G401 (cell line): ENCODE data around the gene LRRC10B. TPM values are rescaled to one million over a fixed set of nuclear protein-coding genes. Genes with fewer than 3 reads are reported as not detected.

Experiments used
- DNase-seq: peaks from one replicate; pipeline ENCODE4 v3.0.0-alpha.2; 2015; ENCODE audit warnings: low spot score
- in situ Hi-C: cut with HindIII; loops from 2 replicates; pipeline ENCODE4 v1.10.0; 2016; ENCODE audit warnings: low sequenced_read_pairs, mixed read lengths
- total RNA-seq: library from RNA; depleted of rRNA; stranded (reverse); fragments of >200 nt; shearing (Covaris generic); gene quantifications from 2 replicates; pipeline ENCODE4 v1.2.3, GENCODE V29; 2014

Gene LRRC10B
- total RNA-seq, 1 experiment from 2014 or later, result 2.5 TPM

DNA sequence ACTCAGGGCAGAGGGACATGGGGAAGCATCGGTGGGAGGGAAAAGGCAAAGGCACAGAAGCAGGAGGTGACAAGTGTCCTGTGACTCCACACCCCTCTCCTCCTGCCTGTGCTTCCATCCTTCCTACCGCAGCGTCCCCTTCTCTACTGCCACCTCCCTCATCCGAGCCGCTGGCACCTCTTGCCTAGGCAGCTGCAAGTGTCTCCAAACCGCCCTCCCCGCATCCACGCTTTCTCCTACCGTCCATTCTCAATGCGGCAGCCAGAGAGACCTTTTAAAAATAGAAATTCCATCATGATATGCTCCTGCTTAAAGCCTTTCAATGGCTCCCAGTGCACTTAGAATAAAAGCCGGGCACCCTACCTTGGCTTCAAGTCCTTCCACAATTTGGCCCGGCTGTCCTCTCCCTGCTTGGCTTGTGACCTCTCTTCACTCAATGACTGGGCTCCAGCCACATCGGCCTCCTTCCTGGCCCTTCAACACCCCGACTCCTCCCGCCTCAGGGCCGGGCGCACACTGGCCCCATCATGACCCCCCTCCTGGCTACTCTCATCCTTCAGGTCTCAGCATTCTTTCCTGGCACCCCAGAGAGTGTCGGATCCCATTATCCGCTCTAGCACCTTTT lies 16.5 kb downstream of the LRRC10B start:
- DNase-seq, result no peak

DNA sequence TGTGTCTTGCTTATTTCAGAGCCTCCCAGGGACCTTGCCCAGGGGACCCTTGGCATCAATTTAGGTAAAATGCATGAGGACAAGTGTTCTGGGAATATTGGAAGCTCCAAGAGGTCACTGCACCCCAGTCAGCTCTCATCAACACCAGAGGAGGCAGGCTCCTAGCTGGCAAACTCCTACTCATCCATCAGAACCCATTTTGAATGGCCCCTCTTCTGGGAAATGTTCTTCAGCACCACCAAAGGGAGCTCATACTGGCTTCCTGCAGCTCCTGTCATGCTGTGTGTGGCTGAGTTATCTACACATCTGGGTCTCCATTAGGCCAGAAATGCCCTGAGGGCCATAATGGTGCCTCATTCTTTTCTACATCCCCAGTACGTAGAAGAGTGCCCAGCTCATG lies 17.7 kb downstream of the LRRC10B start:
- in situ Hi-C loops, result no loop called here
- no peak for DNase-seq

More for the DNA sequence above, 16.5 kb downstream of the LRRC10B start:
- in situ Hi-C loops, result no loop called here

DNA sequence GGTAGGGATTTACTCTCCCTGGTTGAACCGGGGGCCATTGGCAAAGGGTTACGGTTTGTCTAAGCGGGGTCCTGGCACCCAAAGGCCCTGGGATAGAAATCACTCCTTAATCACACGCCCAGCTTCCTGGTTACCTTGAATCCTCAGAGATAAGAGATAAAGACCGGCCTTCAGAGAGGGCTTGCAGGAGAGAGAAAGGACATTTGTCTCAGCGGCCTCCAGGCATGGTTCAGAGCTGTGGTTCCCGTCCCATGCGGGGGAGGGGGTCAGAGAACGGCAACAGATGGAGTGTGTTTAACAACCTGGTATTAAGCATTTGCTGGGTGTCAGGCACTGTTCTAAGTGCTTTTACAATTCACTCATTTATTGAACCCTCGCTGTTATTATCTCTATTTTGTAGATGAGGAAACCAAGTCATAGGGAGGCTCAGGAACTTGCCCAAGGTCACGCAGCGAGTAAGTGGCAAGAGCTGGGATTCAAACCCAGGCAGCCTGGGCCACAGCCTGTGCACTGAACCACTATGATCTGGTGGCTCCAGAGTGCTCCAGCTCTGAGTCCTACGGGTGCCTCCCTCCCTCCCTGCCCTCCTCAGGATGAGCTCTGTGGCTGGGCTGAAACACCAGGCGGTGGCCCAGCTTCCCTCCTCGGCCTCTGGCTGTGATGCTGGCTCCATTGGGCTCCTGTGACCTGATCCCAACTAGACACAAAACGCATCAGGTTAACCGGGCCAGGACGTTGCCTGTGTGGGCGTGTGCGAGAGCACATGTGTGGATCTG lies 18.6 kb downstream of the LRRC10B start:
- no peak for DNase-seq
- in situ Hi-C loops, result no loop called here

DNA sequence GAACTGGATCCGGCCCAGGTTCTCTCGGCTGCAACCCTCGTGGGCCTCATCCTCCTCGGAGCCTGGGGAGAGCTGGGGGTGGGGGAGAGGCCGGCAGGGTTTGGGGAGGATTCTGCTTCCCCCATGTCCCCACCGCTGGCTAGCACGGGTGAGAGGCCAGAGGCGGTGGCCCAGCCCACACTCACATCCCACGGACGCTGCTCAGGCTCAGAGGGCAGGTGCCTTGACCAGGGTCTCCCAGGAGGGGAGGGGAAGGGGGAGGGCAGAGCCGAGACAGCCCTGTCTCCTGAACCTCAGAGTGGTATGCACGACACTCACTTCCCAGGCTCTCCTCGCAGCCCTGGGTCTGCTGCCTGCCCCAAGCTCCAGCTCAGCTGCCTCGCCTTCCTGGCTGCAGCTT lies 19.6 kb downstream of the LRRC10B start:
- in situ Hi-C loops, result no loop called here
- DNase-seq, result no peak

DNA sequence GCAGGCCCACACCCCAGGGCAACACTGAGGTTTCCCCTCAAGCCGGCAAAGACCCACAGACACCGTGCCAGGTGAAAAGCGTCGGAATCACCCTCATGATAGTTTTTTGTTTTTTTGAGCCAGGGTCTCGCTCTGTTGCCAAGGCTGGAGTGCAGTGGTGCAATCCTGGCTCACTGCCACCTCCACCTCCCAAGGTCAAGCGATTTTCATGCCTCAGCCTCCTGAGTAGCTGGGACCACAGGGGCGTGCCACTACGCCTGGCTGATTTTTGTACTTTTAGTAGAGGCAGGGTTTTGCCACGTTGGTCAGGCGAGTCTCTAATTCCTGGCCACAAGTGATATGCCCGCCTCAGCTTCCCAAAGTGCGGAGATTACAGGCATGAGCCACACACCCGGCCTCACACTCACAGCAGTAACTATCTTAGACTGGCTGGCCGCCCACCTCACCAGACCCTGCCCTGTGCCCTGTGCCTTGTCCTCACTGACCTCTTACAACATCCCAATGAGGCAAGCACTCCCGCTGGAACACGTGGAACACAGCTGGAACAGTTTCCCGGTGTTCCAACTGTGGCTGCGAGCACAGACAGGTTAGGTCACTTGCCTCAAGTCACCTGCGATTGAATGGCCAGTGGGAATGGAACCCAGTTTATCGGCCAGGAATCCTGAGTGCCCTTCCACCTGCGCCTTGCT lies 21.1 kb downstream of the LRRC10B start:
- DNase-seq, result no peak
- in situ Hi-C loops, result no loop called here

DNA sequence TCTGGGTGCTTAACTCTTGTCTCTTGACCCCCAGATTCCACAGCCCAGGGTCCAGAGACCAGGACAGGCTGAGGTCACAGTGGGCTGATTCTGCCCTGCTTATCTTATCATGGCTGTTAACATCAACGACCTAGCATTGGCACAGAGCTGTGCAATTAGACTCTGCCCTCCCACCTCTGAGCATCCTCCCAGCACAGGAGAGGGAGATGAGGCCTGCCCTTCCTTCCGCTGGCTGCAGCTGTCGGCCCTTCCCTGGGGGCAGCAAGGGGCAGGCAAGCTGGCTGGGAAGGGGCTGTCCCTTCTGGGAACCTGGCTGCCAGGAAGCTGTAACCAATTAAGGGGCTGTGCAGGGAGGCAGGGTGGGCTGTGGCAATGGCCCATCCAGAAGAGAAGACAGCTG lies 22.5 kb downstream of the LRRC10B start:
- no peak for DNase-seq
- in situ Hi-C loops, result no loop called here

DNA sequence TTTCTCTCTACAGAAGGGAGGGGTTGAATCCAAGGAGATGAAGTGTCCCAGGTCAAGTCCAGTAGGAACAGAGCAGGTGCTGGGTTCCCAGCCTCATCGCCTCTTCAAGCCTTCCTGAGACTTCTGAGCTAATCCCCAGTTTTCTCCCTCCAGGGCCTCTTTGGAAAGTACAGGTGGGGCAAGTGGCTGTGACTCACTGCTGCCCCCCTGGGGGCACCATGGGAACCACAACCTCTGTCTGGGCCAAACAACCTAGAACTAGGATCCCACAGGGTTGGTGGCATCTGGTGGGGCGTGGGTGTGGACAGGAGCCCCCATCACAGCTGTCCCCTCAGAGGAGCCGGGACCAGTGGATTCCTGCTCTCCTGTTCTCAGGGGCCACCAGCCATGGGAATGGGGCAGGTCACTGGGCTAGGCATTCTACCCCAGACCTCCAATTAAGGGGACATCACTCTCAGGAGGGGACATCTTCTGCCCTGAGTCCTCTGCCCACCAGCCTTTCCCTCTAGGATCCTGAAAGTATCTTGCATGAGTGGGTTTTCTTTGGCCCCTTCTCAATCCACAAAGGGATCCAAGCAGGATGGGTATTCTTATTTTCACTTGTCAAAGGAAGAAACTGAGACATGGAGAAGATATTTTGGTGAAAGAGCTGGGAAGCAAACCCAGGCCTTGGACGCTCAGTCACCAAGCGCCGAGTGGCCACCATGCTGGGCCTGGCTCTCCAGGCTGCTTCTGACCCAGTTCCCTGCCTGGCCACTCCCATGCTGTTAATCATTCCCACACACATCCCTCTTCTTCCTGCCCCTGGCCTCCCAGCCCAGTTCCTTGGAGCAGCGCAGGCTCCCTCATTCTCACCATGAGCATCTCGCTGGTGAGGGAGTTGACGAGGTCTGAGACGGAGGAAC lies 23.8 kb downstream of the LRRC10B start:
- in situ Hi-C loops, result no loop called here

DNA sequence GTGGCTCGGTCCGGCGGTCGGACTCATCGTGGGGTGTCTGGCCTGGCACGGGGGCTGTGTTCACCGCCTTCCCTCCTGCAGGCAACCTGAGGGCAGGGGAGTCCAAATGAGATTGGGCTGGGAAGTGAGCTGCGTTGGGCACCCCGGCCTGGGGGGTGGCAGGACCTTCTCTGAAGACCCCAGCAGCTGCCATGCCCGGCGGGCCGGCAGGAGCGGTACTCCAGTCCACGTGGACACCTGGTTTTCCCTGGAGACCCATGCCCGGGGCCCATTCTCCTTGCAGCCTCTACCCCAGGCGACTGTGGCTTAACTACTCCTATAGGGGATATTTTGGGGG lies 24.5 kb downstream of the LRRC10B start:
- no peak for DNase-seq
- in situ Hi-C loops, result no loop called here

More for the DNA sequence above, 23.8 kb downstream of the LRRC10B start:
- DNase-seq, result no peak

DNA sequence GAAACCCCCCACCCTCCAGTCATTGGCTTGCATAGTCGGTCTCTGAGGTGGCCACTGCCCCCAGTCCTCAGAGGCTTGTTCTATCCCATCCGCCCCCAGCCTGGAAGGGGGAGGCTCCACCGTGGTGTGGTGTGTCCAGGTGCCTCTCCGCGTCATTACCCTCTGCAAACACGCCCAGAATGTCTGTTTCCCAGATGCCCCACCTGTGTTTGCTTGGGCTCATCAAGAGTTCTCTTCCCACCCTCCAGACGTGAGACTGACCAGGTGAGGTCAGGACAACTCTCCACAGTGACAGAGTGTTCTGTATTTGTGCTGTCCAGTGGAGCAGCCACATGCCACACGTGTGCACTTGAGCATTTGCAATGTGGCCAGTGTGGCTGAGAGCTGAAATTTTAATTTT lies 24.9 kb downstream of the LRRC10B start:
- in situ Hi-C loops, result no loop called here
- DNase-seq, result no peak

DNA sequence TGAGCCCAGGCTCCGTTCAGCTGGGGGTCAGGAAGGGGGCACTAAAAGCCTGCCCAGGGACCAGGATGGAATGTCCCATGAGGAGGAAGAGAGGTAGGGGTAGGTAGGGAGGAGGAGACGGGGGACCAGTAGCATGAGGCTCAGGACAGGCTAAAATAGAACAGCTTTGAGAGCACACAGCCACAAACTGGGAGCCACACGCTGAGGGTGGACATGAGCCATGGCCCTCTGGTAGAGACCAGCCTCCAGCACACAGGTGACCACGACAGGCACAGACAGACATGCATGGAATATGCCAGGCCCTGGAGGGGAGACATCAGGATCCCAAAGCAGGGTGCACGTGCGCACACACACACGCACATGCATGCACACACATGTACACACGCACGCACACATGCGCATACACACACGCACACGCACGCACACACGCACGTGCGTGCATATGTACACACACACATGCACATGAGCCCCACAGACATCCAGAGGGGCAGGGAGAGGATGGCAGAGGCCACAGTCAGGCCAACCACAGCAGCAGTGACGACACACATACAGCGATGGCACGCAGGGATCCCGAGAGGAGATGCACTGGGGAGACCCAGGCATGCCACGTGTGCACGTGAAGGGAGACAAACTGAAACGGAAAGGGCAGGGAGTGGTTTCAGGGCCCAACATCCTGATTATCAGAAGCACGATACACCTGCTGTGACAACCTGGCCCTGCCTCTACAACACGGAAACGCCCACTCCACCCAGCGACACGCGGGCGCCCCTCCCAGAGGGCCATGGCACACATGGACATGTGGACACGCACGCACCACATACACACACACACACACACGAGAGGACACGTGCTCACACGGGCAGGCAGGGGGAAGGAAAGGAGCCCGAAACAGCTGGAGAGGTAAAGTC lies 25.7 kb downstream of the LRRC10B start:
- in situ Hi-C loops, result no loop called here
- DNase-seq, result peak; percentile 68

DNA sequence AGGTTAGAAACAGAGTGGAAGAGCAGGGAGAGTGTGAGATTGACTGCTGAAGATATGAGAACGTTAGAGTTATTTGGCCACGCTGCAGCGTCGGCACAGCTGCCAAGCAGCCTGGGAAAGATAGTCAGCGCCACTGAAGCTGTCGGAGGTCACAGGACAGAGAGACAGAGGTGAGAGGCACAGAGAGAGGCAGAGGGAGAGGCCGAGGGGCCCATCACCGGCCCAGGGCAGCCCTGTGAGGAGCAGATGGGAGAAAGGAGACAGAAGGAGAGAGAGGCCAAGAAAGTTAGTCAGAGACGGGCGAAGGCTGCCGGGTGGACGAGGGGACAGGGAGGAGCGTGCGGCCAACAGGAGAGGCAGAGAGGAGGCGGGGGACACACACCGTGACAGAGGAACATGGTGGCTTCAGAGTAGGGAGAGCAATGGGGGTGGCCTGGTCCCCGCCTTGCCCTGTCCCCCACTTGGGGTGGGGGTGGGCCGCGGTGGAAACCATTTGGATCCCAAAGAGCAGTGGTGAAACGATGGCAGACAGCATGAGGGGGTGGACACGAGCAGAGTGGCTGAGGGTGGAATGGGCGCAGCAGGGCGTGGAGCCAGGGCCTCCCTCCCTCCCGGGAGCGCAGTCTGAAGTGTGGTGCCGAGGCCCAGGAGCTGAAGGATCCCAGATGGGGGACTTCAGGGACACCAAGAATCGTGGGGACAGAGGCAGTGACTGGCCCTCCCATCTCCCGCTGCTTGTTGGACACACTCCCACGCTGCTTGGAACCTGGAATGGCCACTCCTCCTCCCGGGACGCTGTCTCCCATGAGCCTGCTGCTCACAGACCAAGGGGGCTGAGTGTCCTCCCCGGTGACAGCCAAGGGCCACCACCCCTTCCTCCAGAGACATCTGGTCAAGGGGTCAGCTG lies 26.6 kb downstream of the LRRC10B start:
- in situ Hi-C loops, result no loop called here

DNA sequence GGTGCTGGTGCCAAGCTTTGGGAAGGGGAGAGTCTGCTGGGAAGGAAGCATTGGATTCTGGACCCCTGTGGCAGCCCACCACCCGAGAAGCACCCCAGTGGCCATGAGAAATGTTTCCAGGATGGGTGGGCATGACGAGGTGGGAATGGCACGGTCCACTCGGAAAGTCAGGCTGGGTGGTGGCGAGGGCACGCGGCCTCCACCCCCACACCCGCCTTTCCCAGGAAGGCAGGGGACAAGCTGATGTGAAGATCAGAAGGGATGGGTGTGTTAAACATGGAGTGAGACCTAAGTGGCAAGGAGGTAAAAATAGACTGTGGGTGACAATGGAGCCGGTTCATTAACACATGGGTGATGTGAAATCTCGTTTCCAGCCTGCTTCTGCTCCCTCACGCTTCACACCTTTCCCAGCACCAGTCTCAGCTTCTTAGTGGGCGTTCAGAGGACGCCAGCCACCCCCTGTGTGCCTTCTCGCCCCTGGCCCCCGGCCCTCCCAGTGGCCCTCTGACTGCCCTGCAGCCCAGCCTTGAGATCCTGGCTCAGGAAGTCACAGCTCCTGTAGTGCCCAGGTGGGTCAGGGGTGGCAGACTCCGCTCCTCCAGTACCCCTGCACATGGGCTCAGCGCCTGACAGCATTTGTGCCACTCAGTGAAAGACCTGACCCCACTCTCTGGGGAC lies 27.6 kb downstream of the LRRC10B start:
- in situ Hi-C loops, result no loop called here
- DNase-seq, result no peak

More for the DNA sequence above, 26.6 kb downstream of the LRRC10B start:
- no peak for DNase-seq

DNA sequence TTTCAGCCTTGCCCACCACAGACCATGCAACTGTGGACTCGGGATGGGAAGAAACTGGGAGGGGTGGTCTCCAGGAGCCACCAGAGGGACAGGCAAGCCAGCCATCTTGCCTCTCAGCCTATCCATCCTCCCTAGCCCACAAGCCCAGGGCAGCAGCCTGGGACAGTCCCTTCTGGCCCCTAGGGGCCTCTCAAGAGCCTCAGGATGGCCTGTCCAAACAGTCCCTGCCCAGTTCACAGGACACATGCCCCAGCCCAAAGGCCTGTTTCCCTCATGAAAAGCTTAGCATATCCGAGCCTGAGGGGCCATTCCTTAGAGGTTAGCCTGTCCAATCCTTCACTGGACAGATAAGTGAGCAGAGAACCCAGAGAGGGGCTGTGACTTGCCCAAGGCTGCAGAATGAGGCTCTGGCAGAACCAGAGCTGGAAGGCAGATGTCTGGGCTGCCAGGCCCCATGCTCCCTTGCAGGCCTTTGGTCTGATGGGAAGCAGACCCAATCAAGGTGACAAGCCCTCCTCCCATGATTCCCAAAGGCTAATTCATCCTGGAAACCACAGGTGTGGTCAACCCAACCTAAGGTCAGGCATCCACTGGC lies 28.2 kb downstream of the LRRC10B start:
- in situ Hi-C loops, result no loop called here
- no peak for DNase-seq

DNA sequence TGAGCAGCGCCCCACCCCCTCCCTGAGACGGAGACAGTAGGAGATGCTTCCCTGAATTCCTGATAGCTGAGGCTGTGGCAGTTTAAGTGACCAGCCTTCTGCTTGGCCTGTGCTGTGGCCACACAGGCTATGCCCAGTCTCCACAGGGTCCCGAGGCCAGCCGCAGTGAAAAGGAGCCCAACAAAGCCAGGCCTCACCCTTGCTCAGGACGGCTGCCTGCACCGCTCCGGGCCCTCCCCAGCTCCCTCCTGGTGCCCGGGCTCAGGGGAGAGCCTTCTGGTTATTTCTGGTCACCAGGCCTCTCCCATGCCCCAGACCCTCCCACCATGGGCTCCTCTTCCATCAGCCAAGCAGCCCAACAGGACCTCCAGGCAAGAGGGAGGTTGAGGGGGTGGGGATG lies 28.8 kb downstream of the LRRC10B start:
- in situ Hi-C loops, result no loop called here
- no peak for DNase-seq

DNA sequence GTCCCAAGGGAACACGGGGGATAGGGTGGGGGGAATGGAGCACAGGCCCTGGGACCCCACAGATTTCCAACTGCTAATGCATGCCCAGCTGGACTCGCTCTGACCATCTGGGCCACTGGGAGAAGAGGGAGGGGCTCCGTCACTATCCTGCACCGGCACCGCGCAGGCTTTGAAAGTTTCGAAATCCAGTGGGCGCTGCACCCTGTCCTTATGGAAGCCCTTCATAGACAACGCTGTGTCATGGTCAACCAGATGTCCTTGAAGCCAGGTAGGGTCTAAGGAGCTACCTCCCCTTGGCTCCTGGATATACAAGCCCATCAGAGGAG lies 30.1 kb downstream of the LRRC10B start:
- no peak for DNase-seq
- in situ Hi-C loops, result no loop called here

DNA sequence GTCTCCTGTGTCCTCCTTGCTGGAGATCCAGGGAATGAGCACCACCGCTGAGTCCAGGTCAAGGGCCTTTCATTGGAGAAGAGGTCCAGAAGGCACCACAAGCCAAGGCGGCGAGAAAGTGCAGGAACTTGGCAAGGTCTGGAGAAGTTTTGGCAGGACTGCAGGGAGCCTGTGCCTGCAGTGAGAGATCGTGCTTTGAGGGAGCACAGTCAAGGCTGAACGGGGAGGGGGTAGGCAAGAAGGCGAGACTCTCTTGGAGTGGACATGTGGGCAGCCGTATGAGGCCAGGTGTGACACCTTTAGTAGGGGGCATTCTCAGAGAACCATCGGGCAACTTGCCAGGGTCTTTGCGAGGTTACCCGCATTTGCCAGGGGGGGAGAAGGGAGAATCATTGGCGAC lies 30.5 kb downstream of the LRRC10B start:
- DNase-seq, result no peak
- in situ Hi-C loops, result no loop called here

DNA sequence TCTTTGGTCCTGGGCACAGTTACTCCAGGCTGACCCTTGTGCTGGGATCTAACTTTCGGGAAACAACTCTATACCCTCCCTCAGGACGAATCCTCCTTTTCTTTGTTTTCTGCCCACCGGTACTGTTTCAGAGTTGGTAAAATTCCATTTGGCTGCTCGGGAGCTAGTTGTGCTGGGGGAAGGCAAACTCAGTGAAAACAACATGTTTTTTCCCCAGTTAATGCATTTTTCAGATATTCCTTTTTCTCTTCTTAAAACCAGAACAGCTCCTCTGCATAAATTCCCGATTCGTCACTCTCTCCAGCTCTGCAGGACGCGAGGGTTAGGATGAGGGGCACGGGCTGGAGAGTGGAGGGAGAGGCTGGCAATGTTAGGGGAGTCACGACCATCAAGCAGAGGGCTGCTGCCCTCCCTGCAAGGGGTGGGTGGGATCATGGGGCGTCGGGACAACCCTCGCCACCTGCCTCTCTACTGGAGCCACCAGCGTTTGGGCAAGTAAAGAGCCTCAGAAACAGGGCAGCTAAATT lies 31.3 kb downstream of the LRRC10B start:
- no peak for DNase-seq
- in situ Hi-C loops, result no loop called here
